H9 (cell line): ENCODE results near the gene ASGR2. TPM values are rescaled to one million over a fixed set of nuclear protein-coding genes. Genes with fewer than 3 reads are reported as not detected.

Experiments
- DNase-seq: peaks from one replicate; pipeline ENCODE4 v3.0.0-alpha.2; 2017
- H2AFZ ChIP-seq: one replicate; pipeline ENCODE4 v1.6.1; 2013; ENCODE audit warnings: mild to moderate bottlenecking, low read length, control low read depth, moderate library complexity
- H2AK5ac ChIP-seq: 2 replicates; pipeline ENCODE4 v1.6.1; 2013; ENCODE audit warnings: low read length, control low read depth, mixed read lengths; ENCODE audit not compliant: insufficient read length
- H2BK120ac ChIP-seq: one replicate; pipeline ENCODE4 v1.6.1; 2013; ENCODE audit warnings: low read depth, mild to moderate bottlenecking, low read length, control low read depth, inconsistent platforms; ENCODE audit not compliant: poor library complexity, severe bottlenecking
- H2BK12ac ChIP-seq: 2 replicates; pipeline ENCODE4 v1.6.1; 2013; ENCODE audit warnings: low read length, control low read depth, mixed read lengths, low read depth; ENCODE audit not compliant: insufficient read length
- H2BK15ac ChIP-seq: 2 replicates; pipeline ENCODE4 v1.6.1; 2013; ENCODE audit warnings: low read depth, low read length, control low read depth
- H2BK20ac ChIP-seq: one replicate; pipeline ENCODE4 v1.6.1; 2013; ENCODE audit warnings: low read depth, mild to moderate bottlenecking, low read length, control low read depth, inconsistent platforms; ENCODE audit not compliant: poor library complexity, severe bottlenecking
- H2BK5ac ChIP-seq: 2 replicates; pipeline ENCODE4 v1.6.1; 2013; ENCODE audit warnings: low read length, control low read depth, mixed read lengths; ENCODE audit not compliant: insufficient read length
- H3K14ac ChIP-seq: 2 replicates; pipeline ENCODE4 v1.6.1; 2013; ENCODE audit warnings: low read length, control low read depth; ENCODE audit not compliant: insufficient read depth
- H3K18ac ChIP-seq: 2 replicates; pipeline ENCODE4 v1.6.1; 2013; ENCODE audit warnings: low read depth, mild to moderate bottlenecking, mixed read lengths, low read length, control low read depth; ENCODE audit not compliant: insufficient read length
- H3K23ac ChIP-seq: 2 replicates; pipeline ENCODE4 v1.6.1; 2013; ENCODE audit warnings: low read length, control low read depth, mixed read lengths, low read depth; ENCODE audit not compliant: insufficient read length
- H3K23me2 ChIP-seq: 2 replicates; pipeline ENCODE4 v1.6.1; 2013; ENCODE audit warnings: low read depth, mild to moderate bottlenecking, mixed read lengths, low read length, control low read depth; ENCODE audit not compliant: insufficient read length, poor library complexity, severe bottlenecking
- H3K27ac ChIP-seq: 2 replicates; pipeline ENCODE4 v1.5.1; 2013; ENCODE audit warnings: low read length, control low read depth, mixed read lengths, low read depth; ENCODE audit not compliant: insufficient read length
- H3K27me3 ChIP-seq: 2 replicates; pipeline ENCODE4 v1.6.1; 2013; ENCODE audit warnings: low read length, control low read depth, inconsistent platforms; ENCODE audit not compliant: insufficient read depth
- H3K4ac ChIP-seq: 2 replicates; pipeline ENCODE4 v1.6.1; 2013; ENCODE audit warnings: low read depth, mild to moderate bottlenecking, control low read depth, inconsistent platforms, low read length, moderate library complexity
- H3K4me1 ChIP-seq: 2 replicates; pipeline ENCODE4 v1.6.1; 2013; ENCODE audit warnings: low read length, control low read depth, inconsistent platforms; ENCODE audit not compliant: insufficient read depth
- H3K4me2 ChIP-seq: 2 replicates; pipeline ENCODE4 v1.6.1; 2013; ENCODE audit warnings: low read length, control low read depth, mixed read lengths; ENCODE audit not compliant: insufficient read length, insufficient read depth
- H3K56ac ChIP-seq: 2 replicates; pipeline ENCODE4 v1.6.1; 2013; ENCODE audit warnings: low read depth, mild to moderate bottlenecking, mixed read lengths, low read length, control low read depth; ENCODE audit not compliant: insufficient read length
- H3K79me1 ChIP-seq: 2 replicates; pipeline ENCODE4 v1.6.1; 2013; ENCODE audit warnings: low read depth, mild to moderate bottlenecking, moderate library complexity, low read length, control low read depth, inconsistent platforms; ENCODE audit not compliant: insufficient read depth, poor library complexity, severe bottlenecking
- H3K79me2 ChIP-seq: 2 replicates; pipeline ENCODE4 v1.6.1; 2013; ENCODE audit warnings: low read length, control low read depth, inconsistent platforms; ENCODE audit not compliant: insufficient read depth
- H3K9ac ChIP-seq: 2 replicates; pipeline ENCODE4 v1.6.1; 2013; ENCODE audit warnings: low read length, control low read depth, mixed read lengths; ENCODE audit not compliant: insufficient read length; ENCODE audit errors: extremely low read depth
- H3K9me3 ChIP-seq: one replicate; pipeline ENCODE4 v1.6.1; 2013; ENCODE audit warnings: low read depth, low read length, inconsistent platforms; ENCODE audit not compliant: control insufficient read depth
- H3T11ph ChIP-seq: one replicate; pipeline ENCODE4 v1.6.1; 2013; ENCODE audit warnings: mild to moderate bottlenecking, low read length, control low read depth, inconsistent platforms
- H4K20me1 ChIP-seq: one replicate; pipeline ENCODE4 v1.6.1; 2013; ENCODE audit not compliant: control insufficient read depth, insufficient read length, insufficient read depth
- H4K5ac ChIP-seq: 2 replicates; pipeline ENCODE4 v1.6.1; 2013; ENCODE audit warnings: low read depth, mild to moderate bottlenecking, mixed read lengths, low read length, control low read depth; ENCODE audit not compliant: insufficient read length
- H4K8ac ChIP-seq: replicated peaks from 2 replicates; pipeline ENCODE4 v1.6.1; 2013; ENCODE audit warnings: low read length, control low read depth, mixed read lengths, low read depth; ENCODE audit not compliant: insufficient read length
- H4K91ac ChIP-seq: 2 replicates; pipeline ENCODE4 v1.6.1; 2013; ENCODE audit warnings: low read depth, mild to moderate bottlenecking, moderate library complexity, mixed read lengths, low read length, control low read depth; ENCODE audit not compliant: insufficient read length
- H3K27ac Mint-ChIP-seq, 3 experiments: 2 replicates in 2 of 3; 3 replicates in 1 of 3; pipeline ENCODE4 v1.8.0; 2020 to 2021; ENCODE audit warnings: mixed read lengths in 3 of 3, mild to moderate bottlenecking in 1 of 3, moderate library complexity in 1 of 3
- H3K27me3 Mint-ChIP-seq: 2 replicates; pipeline ENCODE4 v1.8.0; 2021; ENCODE audit warnings: low read depth, mild to moderate bottlenecking, moderate library complexity, mixed read lengths
- H3K36me3 Mint-ChIP-seq, 3 experiments: 2 replicates in 2 of 3; 3 replicates in 1 of 3; pipeline ENCODE4 v1.8.0; 2020 to 2021; ENCODE audit warnings: low read depth in 3 of 3, mixed read lengths in 3 of 3; ENCODE audit not compliant: insufficient read depth in 1 of 3
- H3K4me1 Mint-ChIP-seq, 2 experiments: 2 replicates each; pipeline ENCODE4 v1.8.0; 2020; ENCODE audit warnings: mixed read lengths in 2 of 2
- H3K4me3 Mint-ChIP-seq, 2 experiments: 2 replicates in 1 of 2; 3 replicates in 1 of 2; pipeline ENCODE4 v1.8.0; 2020 to 2021; ENCODE audit warnings: mild to moderate bottlenecking in 2 of 2, mixed read lengths in 2 of 2, moderate library complexity in 1 of 2
- H3K9me3 Mint-ChIP-seq, 2 experiments: 2 replicates in 1 of 2; 3 replicates in 1 of 2; pipeline ENCODE4 v1.8.0; 2020; ENCODE audit warnings: mild to moderate bottlenecking in 2 of 2, mixed read lengths in 2 of 2, moderate library complexity in 1 of 2
- CTCF ChIP-seq: fragments of 200-600 bp; sonication (generic); conservative IDR thresholded peaks from 3 replicates; pipeline ENCODE4 v1.8.0; 2021; ENCODE audit warnings: antibody characterized with exemption, mild to moderate bottlenecking
- WGBS: extraction: QIAGEN DNeasy Blood & Tissue Kit; methylation state at CpG from one replicate; pipeline ENCODE4 v1.1.7; 2013; ENCODE audit warnings: missing lambda C conversion rate, low lambda C conversion rate, mixed read lengths; ENCODE audit not compliant: insufficient read length; ENCODE audit errors: extremely low coverage; 5-methylcytosine and 5-hydroxymethylcytosine counted together
- total RNA-seq: library from RNA; stranded (reverse); gene quantifications from 2 replicates; pipeline ENCODE4 v1.2.1, GENCODE V29; 2021

ASGR2 gene
- total RNA-seq, 1 experiment from 2014 or later: not detected

- Histone ChIP-seq H3K27me3 (no peaks in the 10 kb centered on the region), H3K14ac (no peak overlapping the region), H2BK120ac (no peak overlapping the region), H3K27ac (no peak overlapping the region), H3T11ph (no peak overlapping the region), H3K56ac (no peak overlapping the region), H2BK12ac (no peak overlapping the region), H4K8ac (no peak overlapping the region), H2AK5ac (no peak overlapping the region), H4K91ac (no peak overlapping the region), H2BK15ac (no peak overlapping the region), H3K79me1 (no peaks in the 10 kb centered on the region), H3K23me2 (no peaks in the 10 kb centered on the region), H3K79me2 (no peaks in the 10 kb centered on the region), H3K4me1 (no peaks in the 10 kb centered on the region; the same call in 1 of the 2 replicates), H3K18ac (no peak overlapping the region), H3K23ac (no peak overlapping the region), H2AFZ (no peak overlapping the region), H3K9me3 (no peaks in the 10 kb centered on the region), H3K9ac (no peak overlapping the region), H3K4me2 (no peak overlapping the region), H4K20me1 (no peaks in the 10 kb centered on the region), H3K4ac (no peak overlapping the region), H2BK20ac (no peak overlapping the region), H4K5ac (no peak overlapping the region), H2BK5ac (no peak overlapping the region)
- H3K4me3 Mint-ChIP-seq: no peak overlapping the region
- no peak for DNase-seq
- no peaks in the 10 kb centered on the region; a peak in 1 of 5 replicates for H3K9me3 Mint-ChIP-seq
- peak overlapping the region in 1 of 3 experiments; percentile 44; a peak in 1 of 7 replicates for H3K27ac Mint-ChIP-seq
- H3K4me1 Mint-ChIP-seq: peaks cover 12% of the 10 kb centered on the region in 2 experiments; a peak in 3 of 4 replicates
- TF ChIP-seq CTCF: no peak
- no CpG with 5 or more reads among the region's 32 CpGs for WGBS
- H3K36me3 Mint-ChIP-seq: peaks cover 0 to 2% (median 0%) of the 10 kb centered on the region in 3 experiments; a peak in 1 of 7 replicates
- peaks cover 5% of the 10 kb centered on the region for H3K27me3 Mint-ChIP-seq
Measured at GRCh38 chr17:7107795-7108559, 6.6 kb downstream of the ASGR2 start.
